Panc1 (cell line): ENCODE data around the gene C1S. TPM values are rescaled to one million over a fixed set of nuclear protein-coding genes. Genes with fewer than 3 reads are reported as not detected.
"Not testable (repeated sequence)": the region's sequence is repeated elsewhere in the genome, so short reads cannot be mapped to it uniquely, and the experiment has no call there.

Experiments used
- ATAC-seq: fragments of 200-7000 bp; cut with Tn5 transposase; 2 replicates; pipeline ENCODE4 v1.9.1; 2020; ENCODE audit warnings: mild to moderate bottlenecking, moderate library complexity
- BruUV-seq: library from RNA; stranded (reverse); fragments of 400-500 nt; replicated peaks from 2 replicates; lab custom pipeline; 2021; lab: Mats Ljungman, UMichigan
- CTCF ChIA-PET: fragments of 300-600 bp; sonication (Branson Sonifier 250); formaldehyde crosslinking; loops from one replicate; lab custom pipeline; 2022; ENCODE audit warnings: antibody characterized with exemption; lab: Charles Lee
- POLR2A ChIA-PET: fragments of 300-600 bp; sonication (Branson Sonifier 250); formaldehyde crosslinking; loops from one replicate; lab custom pipeline; 2022; ENCODE audit warnings: antibody characterized with exemption; lab: Charles Lee
- DNase-seq: peaks from one replicate; pipeline ENCODE4 v3.0.0-alpha.2; 2010; ENCODE audit warnings: low read depth, low spot score
- H3K27ac ChIP-seq: 2 replicates; pipeline ENCODE4 v1.5.1; 2011; ENCODE audit warnings: mild to moderate bottlenecking, low read length, inconsistent platforms
- H3K27me3 ChIP-seq: fragments of 200-500 bp; sonication (Bioruptor generic); 2 replicates; pipeline ENCODE4 v1.6.0; 2014; ENCODE audit warnings: low read length, inconsistent platforms; ENCODE audit not compliant: control insufficient read depth, insufficient read depth
- H3K36me3 ChIP-seq: fragments of 200-500 bp; sonication (Bioruptor generic); 2 replicates; pipeline ENCODE4 v1.5.1; 2014; ENCODE audit warnings: inconsistent platforms, mild to moderate bottlenecking, low read length, moderate library complexity; ENCODE audit not compliant: control insufficient read depth, insufficient read depth
- H3K4me1 ChIP-seq: 2 replicates; pipeline ENCODE4 v1.5.1; 2011; ENCODE audit warnings: inconsistent platforms, mild to moderate bottlenecking, low read length, moderate library complexity; ENCODE audit not compliant: control insufficient read depth, insufficient read depth
- H3K4me3 ChIP-seq, 2 experiments: 2 replicates each; pipeline ENCODE4 v1.5.1; 2011 to 2012; ENCODE audit warnings: low read depth in 2 of 2, low read length in 2 of 2, mild to moderate bottlenecking in 2 of 2, inconsistent platforms in 1 of 2, moderate library complexity in 1 of 2
- H3K9me3 ChIP-seq: fragments of 200-500 bp; sonication (Bioruptor generic); 2 replicates; pipeline ENCODE4 v1.5.1; 2014; ENCODE audit warnings: low read depth, mild to moderate bottlenecking, inconsistent platforms, low read length, moderate library complexity; ENCODE audit not compliant: control insufficient read depth, insufficient read depth
- POLR2AphosphoS5 ChIP-seq: IDR thresholded peaks from 2 replicates; pipeline ENCODE4 v1.6.1; 2012; ENCODE audit warnings: mild to moderate bottlenecking, low read depth, low read length, moderate library complexity
- SIN3A ChIP-seq: IDR thresholded peaks from 2 replicates; pipeline ENCODE4 v1.6.1; 2012; ENCODE audit warnings: low read depth, mild to moderate bottlenecking, low read length, moderate library complexity, borderline replicate concordance; ENCODE audit not compliant: insufficient read depth
- TCF7L2 ChIP-seq: IDR thresholded peaks from 2 replicates; pipeline ENCODE4 v1.6.1; 2011; ENCODE audit warnings: mild to moderate bottlenecking, low read depth, low read length, inconsistent platforms
- in situ Hi-C: cut with HindIII; loops from 2 replicates; pipeline ENCODE4 v1.10.0; 2016; ENCODE audit warnings: low sequenced_read_pairs, low pct_unique_long_range_greater_than_20kb
- intact Hi-C: fragments of 100-400 bp; cut with micrococcal nuclease; formaldehyde crosslinking; loops from one replicate; pipeline ENCODE4 v1.10.0; 2022; ENCODE audit not compliant: unreplicated experiment
- total RNA-seq: library from RNA; stranded (reverse); gene quantifications from one replicate; pipeline ENCODE4 v1.2.1, GENCODE V29; 2021; ENCODE audit not compliant: unreplicated experiment
- TF ChIP-seq, protein P1 (sequence below): fragments of 450-650 bp; IDR thresholded peaks from 2 replicates; pipeline ENCODE4 v1.5.1; 2017; ENCODE audit warnings: mild to moderate bottlenecking
- TF ChIP-seq, protein P2 (sequence below), 2 experiments: IDR thresholded peaks; 2 replicates each; pipeline ENCODE4 v1.6.1; 2011 to 2012; ENCODE audit warnings: low read depth in 2 of 2, control low read depth in 1 of 2, low read length in 1 of 2, mild to moderate bottlenecking in 1 of 2, moderate library complexity in 1 of 2; ENCODE audit not compliant: insufficient read depth in 1 of 2

The C1S gene
- total RNA-seq, 1 experiment from 2014 or later: 1.8 TPM

DNA sequence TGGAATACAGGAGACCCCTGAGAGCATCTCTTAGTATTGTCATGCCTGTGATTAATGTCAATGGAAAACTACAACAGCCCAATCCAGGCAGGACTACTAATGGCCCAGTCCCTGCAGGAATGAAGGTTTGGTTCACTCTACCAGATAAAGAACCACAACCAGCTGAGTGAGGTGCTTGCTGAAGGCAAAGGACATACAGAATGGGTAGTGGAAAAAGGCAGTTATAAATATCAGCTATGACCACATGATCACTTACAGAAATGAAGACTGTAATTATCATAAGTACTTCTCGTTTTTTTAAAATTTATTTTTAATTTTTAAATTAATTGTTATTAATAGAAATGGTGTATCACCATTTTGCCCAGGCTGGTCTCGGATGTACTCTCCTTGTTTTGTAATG, 25.1 kb upstream of the C1S start:
- in situ Hi-C loops (no loop called here), intact Hi-C loops (no loop called here)
- CTCF ChIA-PET: no interaction called here
- no peaks in the 10 kb centered on the region for H3K27me3 ChIP-seq
- H3K4me3 ChIP-seq: no peak overlapping the region
- H3K9me3 ChIP-seq: no peaks in the 10 kb centered on the region
- H3K27ac ChIP-seq: no peak overlapping the region
- POLR2A ChIA-PET: no interaction called here
- no peaks in the 10 kb centered on the region for H3K36me3 ChIP-seq
- DNase-seq: no peak
- no peaks in the 10 kb centered on the region for H3K4me1 ChIP-seq
- BruUV-seq: no TSS peak
- no peak for TF ChIP-seq SIN3A
- TF ChIP-seq, protein P1, sequence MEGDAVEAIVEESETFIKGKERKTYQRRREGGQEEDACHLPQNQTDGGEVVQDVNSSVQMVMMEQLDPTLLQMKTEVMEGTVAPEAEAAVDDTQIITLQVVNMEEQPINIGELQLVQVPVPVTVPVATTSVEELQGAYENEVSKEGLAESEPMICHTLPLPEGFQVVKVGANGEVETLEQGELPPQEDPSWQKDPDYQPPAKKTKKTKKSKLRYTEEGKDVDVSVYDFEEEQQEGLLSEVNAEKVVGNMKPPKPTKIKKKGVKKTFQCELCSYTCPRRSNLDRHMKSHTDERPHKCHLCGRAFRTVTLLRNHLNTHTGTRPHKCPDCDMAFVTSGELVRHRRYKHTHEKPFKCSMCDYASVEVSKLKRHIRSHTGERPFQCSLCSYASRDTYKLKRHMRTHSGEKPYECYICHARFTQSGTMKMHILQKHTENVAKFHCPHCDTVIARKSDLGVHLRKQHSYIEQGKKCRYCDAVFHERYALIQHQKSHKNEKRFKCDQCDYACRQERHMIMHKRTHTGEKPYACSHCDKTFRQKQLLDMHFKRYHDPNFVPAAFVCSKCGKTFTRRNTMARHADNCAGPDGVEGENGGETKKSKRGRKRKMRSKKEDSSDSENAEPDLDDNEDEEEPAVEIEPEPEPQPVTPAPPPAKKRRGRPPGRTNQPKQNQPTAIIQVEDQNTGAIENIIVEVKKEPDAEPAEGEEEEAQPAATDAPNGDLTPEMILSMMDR: no peak
- no peak for TF ChIP-seq TCF7L2
- TF ChIP-seq, protein P2, sequence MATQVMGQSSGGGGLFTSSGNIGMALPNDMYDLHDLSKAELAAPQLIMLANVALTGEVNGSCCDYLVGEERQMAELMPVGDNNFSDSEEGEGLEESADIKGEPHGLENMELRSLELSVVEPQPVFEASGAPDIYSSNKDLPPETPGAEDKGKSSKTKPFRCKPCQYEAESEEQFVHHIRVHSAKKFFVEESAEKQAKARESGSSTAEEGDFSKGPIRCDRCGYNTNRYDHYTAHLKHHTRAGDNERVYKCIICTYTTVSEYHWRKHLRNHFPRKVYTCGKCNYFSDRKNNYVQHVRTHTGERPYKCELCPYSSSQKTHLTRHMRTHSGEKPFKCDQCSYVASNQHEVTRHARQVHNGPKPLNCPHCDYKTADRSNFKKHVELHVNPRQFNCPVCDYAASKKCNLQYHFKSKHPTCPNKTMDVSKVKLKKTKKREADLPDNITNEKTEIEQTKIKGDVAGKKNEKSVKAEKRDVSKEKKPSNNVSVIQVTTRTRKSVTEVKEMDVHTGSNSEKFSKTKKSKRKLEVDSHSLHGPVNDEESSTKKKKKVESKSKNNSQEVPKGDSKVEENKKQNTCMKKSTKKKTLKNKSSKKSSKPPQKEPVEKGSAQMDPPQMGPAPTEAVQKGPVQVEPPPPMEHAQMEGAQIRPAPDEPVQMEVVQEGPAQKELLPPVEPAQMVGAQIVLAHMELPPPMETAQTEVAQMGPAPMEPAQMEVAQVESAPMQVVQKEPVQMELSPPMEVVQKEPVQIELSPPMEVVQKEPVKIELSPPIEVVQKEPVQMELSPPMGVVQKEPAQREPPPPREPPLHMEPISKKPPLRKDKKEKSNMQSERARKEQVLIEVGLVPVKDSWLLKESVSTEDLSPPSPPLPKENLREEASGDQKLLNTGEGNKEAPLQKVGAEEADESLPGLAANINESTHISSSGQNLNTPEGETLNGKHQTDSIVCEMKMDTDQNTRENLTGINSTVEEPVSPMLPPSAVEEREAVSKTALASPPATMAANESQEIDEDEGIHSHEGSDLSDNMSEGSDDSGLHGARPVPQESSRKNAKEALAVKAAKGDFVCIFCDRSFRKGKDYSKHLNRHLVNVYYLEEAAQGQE (IDR thresholded peaks at IDR 0.05; ENCODE audit: insufficient read depth in 1 of 2, low read depth in 2 of 2, low read length in 1 of 2): no peak
- ATAC-seq: no peak

DNA sequence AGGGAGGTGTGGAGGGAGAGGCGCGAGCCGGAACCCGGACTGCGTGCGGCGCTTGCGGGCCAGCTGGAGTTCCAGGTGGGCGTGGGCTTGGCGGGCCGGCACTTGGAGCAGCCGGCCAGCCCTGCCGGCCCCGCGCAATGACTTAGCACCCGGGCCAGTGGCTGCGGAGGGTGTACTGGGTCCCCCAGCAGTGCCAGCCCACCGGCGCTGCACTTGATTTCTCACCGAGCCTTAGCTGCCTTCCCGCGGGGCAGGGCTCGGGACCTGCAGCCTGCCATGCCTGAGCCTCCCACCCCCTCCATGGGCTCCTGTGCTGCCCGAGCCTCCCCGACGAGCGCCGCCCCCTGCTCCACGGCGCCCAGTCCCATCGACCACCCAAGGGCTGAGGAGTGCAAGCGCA, 23.1 kb upstream of the C1S start:
- DNase-seq, H3K36me3 ChIP-seq, H3K9me3 ChIP-seq, intact Hi-C loops, H3K27ac ChIP-seq, CTCF ChIA-PET, POLR2A ChIA-PET, H3K4me1 ChIP-seq, H3K27me3 ChIP-seq, H3K4me3 ChIP-seq, in situ Hi-C loops, BruUV-seq, ATAC-seq: not testable (repeated sequence)

DNA sequence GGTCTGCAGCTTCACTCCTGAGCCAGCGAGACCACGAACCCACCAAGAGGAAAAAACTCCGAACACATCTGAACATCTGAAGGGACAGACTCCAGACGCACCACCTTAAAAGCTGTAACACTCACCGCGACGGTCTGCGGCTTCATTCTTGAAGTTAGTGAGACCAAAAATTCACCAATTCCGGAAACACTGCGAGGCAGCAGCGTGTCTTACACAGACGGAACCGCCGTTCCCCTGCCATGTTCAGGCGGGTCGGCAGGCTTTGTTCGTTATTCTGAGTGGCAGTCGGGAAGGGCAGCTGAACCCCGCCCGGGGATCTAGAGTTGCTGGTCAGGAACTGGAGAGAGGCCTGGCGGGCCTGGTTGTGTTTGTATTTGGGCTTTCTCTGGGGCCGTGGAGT, 21.9 kb upstream of the C1S start:
- in situ Hi-C loops: no loop called here
- intact Hi-C loops: no loop called here

More for the DNA sequence above, 21.9 kb upstream of the C1S start:
- Histone ChIP-seq H3K4me1 (no peaks in the 10 kb centered on the region), H3K27ac (no peak overlapping the region), H3K4me3 (no peak overlapping the region), H3K36me3 (no peaks in the 10 kb centered on the region), H3K27me3 (no peaks in the 10 kb centered on the region), H3K9me3 (no peaks in the 10 kb centered on the region)
- POLR2A ChIA-PET: no interaction called here
- ATAC-seq (no peak), DNase-seq (no peak)
- CTCF ChIA-PET: no interaction called here
- no TSS peak for BruUV-seq
- TF ChIP-seq, protein P2 (IDR thresholded peaks at IDR 0.05; ENCODE audit: insufficient read depth in 1 of 2, low read depth in 2 of 2, low read length in 1 of 2): no peak
- TF ChIP-seq POLR2AphosphoS5 (no peak), SIN3A (no peak), TCF7L2 (no peak)
- TF ChIP-seq, protein P1: no peak
